ENCODE results near the gene TCEANC2. TPM values are rescaled to one million over a fixed set of nuclear protein-coding genes. Genes with fewer than 3 reads are reported as not detected.

The TCEANC2 gene
- 1 to 10 TPM; 3.1 to 5.0 TPM for total RNA-seq

DNA sequence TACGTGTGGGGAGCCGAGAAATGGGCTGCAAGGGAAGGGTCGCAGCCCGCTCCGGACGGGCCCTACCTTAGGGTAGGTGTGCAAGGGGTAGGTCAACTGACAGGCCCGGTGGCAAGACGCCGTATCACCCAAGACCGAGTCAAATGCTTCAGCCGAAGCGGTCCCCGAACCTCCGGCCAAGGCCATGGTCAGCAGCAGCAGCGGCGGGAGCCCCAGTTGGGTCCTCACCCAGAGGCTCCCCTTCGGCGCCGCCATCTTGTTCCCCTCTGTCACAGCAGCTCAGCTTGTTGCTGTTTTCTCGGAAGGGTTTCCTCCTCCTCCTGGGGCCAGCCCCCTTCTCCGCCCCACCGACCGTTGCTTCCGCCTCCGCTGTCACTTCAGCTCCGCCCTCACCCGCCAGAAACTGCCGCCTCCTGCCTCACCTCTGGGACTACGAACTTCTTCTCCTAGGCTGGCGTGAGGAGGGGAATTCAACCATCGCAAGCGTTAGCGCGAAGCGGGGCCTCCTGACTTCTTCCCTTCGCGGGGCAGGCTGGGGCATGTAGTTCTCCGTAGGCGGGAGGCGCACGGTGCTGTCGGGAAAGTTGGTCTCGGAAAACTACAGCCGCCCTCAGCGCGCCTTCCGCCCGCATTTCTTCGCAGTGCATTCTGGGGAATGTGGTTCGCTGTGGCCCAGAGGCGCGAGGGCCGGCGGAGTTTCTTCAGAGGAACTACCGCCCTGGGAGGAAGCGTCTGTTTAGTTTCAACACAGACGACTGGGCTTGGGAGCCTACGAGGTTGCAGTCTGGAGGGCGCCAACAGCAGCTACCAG, at the start of gene TCEANC2, which contains the start of gene TMEM59:
TSS of gene TCEANC2 (plus strand) at position 675 of the 811 bp plus-strand sequence. CDS start 815 bp downstream, outside the sequence.
TSS of gene TMEM59 (minus strand) at position 271 of the 811 bp plus-strand sequence. CDS start at position 255, 16 bp downstream.

DNA sequence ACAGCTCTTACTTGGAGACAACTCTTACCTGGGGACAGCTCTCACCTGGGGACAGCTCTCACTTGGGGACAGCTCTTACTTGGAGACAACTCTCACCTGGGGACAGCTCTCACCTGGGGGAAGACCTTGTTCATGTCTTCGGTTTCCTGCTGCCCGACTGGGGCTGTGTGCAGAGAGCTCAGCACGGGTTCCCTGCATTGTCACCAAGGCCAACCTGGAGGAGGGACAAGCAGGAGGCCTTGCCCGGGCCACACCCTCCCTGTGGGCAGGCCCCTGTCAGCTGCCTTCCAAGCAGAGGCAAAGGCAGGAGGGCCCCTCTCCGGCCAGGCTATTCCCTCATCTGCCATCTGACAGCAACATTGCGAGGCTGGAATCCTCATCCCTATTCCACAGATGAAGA, 35.4 kb upstream of the TCEANC2 start, which contains the start of gene LDLRAD1:
TSS of gene LDLRAD1 (minus strand) at position 208 of the 400 bp plus-strand sequence. CDS start at position 134, 74 bp downstream.

DNA sequence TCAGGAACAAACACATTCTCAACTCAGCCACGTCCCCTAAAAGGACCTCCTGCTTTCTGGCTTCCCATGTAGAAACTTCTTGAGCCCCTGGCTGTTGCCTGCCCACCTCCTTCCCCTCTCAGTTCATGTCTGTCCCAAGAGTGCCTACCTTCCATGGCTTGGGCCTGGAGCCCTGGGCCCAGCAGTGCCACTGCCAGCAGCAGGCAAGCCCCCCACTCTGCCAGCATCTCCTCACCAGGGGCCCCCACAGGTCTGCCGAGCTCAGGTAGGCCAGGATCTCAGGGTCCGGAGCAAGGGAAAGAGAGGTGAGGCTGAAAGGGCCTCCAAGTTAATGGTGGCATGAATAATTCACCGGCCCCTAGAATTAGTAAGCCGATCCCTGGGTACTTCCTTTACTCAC, 99.3 kb downstream of the TCEANC2 start, which contains the start of gene CDCP2:
TSS of gene CDCP2 (minus strand) at position 305 of the 400 bp plus-strand sequence. CDS start at position 227, 78 bp downstream.

Small RNAs within 50 kb of the gene (small RNA-seq; reads per million reads assigned to genes)
- gene AL353898.1 (0 reads per million in 2 donors), gene AL353898.2 (0 reads per million in 2 donors)

Other genes with a start within 250 kb of the TCEANC2 start
- gene NDC1, start 215.3 kb upstream of the TCEANC2 start, total RNA-seq = 10 to 100 TPM; 15.1 to 48.0 TPM
- gene YIPF1, start 163.8 kb upstream of the TCEANC2 start, total RNA-seq = 10 to 100 TPM; 31.3 to 32.6 TPM
- gene DIO1, start 159.4 kb upstream of the TCEANC2 start, total RNA-seq = under 1 TPM in 1 of 2 donors, not detected in 1; under 0.01 TPM
- 10 to 100 TPM; 28.9 to 44.6 TPM for gene IFT25, start 107.9 kb upstream of the TCEANC2 start, total RNA-seq
- 10 to 100 TPM; 21.7 to 32.0 TPM for gene LRRC42, start 107.3 kb upstream of the TCEANC2 start, total RNA-seq
- gene LDLRAD1, start 35.4 kb upstream of the TCEANC2 start, total RNA-seq = not detected
- 100 to 1,000 TPM; 176 to 214 TPM for gene TMEM59, start 404 bp upstream of the TCEANC2 start, total RNA-seq
- gene CDCP2, start 99.4 kb downstream of the TCEANC2 start, total RNA-seq = under 1 TPM in 1 of 2 donors, not detected in 1; under 0.01 TPM
- gene CYB5RL, start 146.4 kb downstream of the TCEANC2 start, total RNA-seq = 1 to 10 TPM; 7.7 to 8.3 TPM
- 100 to 1,000 TPM; 106 to 146 TPM for gene MRPL37, start 146.6 kb downstream of the TCEANC2 start, total RNA-seq